Measurements from ENCODE around the gene ZNF429. TPM values are rescaled to one million over a fixed set of nuclear protein-coding genes. Genes with fewer than 3 reads are reported as not detected.
"Not testable (repeated sequence)": the region's sequence is repeated elsewhere in the genome, so short reads cannot be mapped to it uniquely, and the experiment has no call there.

ZNF429 gene
- total RNA-seq, result 6.4 TPM
- long read RNA-seq, partial matches to known transcripts, result 0 of 7 reads
- long read RNA-seq, other reads (novel, unspliced or antisense), result 4 of 7 reads

DNA sequence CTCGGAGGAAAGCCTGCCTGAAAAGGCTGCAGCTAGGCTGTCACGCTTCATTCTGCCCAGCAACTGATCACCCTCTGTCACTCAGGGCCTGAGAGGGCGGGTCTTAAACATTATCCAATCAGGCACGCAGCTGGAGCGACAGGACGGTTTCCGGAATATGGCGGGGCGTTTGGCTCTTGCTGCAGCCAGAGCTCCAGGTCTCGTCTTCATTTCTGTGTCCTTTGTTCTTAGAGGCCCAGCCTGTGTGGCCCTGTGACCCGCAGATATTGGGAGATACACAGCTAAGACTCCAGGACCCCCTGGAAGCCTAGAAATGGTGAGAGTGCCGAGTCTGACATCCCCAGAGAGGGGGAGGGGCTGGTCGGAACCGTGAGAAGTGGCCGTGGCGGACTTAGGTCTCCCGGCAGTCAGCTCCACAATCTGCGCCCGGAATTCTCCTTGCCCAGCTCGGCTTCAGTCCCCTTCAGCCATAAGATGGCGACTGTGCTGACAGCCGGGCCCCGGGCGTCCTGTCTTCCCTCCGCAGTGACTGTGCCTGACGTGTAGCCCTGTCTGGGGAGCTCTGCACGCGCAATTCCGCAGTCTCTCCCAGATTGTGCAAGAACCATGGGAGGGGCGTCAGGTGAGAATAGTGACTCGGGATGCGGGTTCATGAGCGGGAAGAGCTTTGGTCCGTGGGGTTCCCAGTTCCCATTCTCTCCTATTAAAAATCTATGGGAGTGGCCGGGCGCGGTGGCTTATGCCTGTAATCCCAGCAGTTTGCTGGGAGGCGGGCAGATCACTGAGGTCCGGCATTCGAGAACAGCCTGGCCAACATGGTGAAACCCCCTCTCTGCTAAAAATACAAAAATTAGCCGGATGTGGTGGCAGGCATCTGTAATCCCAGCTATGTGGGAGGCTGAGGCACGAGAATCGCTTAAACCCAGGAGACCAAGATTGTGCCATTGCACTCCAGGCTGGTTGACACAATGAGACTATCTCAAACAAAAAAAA lies at the start of gene ZNF429:
Gene ZNF429 (plus strand): TSS at position 144 of the 993 bp plus-strand sequence. CDS start 170 bp downstream, at position 314.
- DNase-seq (peak; percentile 94), ATAC-seq (ENCODE audit: poor library complexity) (peak; percentile 100)
- intact Hi-C loops (cut with DNase I), result no loop called here

GRCh38 chr19:21460686-21461085 lies 44.7 kb upstream of the ZNF429 start:
- DNase-seq (no peak), ATAC-seq (ENCODE audit: poor library complexity) (no peak)
- intact Hi-C loops (cut with DNase I), result no loop called here

DNA sequence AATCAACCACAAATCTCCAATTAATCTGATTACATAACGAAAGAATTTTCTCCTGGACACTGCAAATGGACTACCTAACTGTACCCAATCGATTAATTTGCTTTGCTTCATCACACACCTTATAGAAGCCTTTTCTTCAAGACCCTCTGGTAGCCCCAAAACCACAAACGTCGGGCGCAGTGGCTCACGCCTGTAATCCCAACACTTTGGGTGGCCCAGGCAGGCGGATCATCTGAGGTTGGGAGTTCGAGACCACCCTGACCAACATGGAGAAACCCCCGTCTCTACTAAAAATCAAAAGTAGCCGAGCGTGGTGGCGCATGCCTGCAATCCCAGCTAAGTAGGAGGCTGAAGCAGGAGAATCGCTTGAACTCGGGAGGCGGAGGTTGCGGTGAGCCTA lies 42.9 kb upstream of the ZNF429 start:
- DNase-seq, result no peak
- ATAC-seq (ENCODE audit: poor library complexity), result no peak
- intact Hi-C loops (cut with DNase I), result no loop called here

- peak; percentile 94 for ATAC-seq (ENCODE audit: poor library complexity)
- intact Hi-C loops (cut with DNase I), result no loop called here
- peak; percentile 59 for DNase-seq
These were observed 41.8 kb upstream of the ZNF429 start for GRCh38 chr19:21463449-21464105.

DNA sequence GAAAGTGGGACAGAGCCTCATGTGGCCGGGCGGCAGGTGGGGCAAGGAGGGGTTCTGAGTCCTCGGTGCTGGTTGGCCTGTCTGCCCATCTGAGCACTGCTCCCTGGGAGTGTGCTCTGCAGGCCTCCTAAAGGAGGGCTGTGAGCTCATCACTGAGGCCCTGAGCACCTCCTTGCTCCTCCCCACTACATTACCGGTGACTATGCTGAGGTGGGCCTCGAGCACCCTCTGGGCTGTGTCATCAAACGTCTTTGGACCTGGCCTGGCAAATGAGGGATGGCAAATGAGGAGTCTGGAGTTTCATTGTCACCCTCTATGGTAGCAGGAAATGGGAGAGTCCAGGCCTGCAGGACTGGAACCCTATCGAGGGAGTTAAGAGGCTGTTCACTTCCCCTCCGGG lies 38.8 kb upstream of the ZNF429 start:
- intact Hi-C loops (cut with DNase I), result no loop called here
- DNase-seq, result no peak
- no peak for ATAC-seq (ENCODE audit: poor library complexity)

DNA sequence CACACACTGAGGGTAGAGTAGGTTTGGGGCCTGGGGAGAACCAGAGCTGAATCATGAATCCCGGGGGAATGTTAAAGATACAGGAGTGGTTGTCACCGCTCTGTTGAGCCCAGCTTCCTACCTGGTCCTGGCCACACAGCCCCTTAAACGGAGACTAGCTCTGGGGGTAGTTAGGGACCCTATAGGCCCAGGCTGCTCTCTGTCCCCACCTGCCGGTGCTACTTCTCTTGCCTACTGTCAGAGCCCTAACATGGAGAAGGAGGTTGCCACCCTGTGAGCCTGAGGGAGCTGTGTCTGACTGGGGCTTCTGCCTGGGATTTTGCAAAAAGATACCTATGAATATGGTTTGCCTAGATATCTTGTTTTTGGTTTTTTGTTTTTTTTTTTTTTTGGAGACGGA lies 36.6 kb upstream of the ZNF429 start:
- no peak for ATAC-seq (ENCODE audit: poor library complexity)
- DNase-seq, result no peak
- intact Hi-C loops (cut with DNase I), result no loop called here

DNA sequence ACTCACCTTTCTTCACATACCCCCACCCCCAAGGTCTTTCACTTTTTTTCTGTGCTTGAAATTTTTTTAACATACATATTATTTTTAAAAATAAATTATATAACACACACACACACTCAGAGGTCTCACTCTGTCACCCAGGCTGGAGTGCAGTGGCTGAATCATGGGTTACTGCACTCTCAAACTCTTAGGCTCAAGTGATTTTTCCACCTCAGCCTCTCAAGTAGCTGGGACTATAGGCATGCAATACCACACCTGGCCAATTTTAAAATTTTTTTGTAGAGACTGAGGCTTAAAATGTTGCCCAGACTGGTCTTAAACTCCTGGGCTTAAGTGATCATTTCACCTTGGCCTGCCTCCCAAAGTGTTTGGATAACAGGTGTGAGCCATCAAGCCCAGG lies 32.9 kb upstream of the ZNF429 start:
- ATAC-seq (ENCODE audit: poor library complexity) (no peak), DNase-seq (no peak)
- intact Hi-C loops (cut with DNase I), result no loop called here

DNA sequence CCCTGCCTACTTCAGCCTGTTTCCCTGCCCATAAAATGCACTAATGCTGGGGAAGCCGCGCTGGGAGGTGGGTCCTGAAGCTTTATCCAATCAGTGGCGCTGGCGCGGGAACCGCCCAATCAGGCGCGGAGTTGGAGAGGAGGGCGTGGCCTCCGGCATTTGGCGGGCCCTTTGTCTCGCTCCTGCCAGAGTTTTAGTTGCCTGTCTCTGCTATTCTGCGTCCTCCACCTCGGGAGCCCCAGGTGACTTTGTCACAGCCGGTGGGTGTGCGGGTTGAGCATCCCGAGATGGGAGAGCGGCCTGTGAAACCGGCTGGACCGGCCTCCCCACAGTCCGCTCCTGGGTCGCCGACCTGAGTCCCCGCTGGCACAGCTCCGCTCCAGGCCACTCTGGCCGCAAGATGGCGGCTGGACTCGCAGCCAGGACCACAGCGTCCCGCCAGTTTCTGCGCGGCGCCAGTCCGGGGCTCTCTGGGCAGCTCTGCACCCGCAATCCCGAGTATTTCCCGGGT lies 30.7 kb upstream of the ZNF429 start:
- peak; percentile 100 for ATAC-seq (ENCODE audit: poor library complexity)
- DNase-seq, result peak; percentile 89
- intact Hi-C loops (cut with DNase I), result no loop called here

DNA sequence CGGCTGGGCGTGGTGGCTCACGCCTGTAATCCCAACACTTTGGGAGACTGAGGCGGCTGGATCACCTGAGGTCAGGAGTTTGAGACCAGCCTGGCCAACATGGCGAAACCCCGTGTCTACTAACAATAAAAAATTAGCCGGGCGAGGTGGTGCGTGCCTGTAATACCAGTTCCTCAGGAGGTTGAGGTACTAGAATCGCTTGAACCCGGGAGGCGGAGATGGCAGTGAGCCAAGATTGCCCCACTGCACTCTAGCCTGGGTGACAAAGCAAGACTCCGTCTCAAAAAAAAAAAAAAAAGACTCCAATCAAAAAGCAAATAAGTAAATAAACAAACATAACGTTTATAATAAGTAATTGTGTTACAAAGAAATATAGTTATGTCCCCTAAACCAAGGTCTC lies 23.0 kb upstream of the ZNF429 start:
- not testable (repeated sequence) for ATAC-seq (ENCODE audit: poor library complexity); DNase-seq
- intact Hi-C loops (cut with DNase I), result loop anchor here (5.0 to 10.0 kb wide), 2 partner anchors 215 to 278 kb away; no protein-coding TSS in a partner anchor

DNA sequence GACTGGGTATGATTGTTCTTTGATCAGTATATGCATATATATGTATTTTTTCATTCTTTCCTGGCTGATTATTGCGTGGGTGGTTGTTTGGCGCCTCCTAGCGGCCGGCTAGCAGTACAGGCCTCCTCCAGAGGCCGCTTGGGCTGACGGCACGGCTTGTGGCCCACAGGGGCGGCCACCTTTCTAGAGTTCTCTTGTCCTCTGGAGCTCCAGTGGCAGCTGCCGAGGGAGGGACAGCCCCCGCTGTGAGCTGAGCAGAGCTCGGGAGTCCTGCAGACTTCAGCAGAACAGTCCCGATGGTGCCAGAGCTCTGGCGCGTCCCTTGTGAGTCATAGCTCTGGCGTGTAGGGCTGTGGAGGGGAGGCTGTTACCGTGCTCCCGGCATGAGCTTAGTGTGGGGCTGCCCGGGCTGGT lies 22.5 kb upstream of the ZNF429 start:
- intact Hi-C loops (cut with DNase I), result loop anchor here (5.0 to 10.0 kb wide), 2 partner anchors 214 to 278 kb away; no protein-coding TSS in a partner anchor
- DNase-seq (peak; percentile 72), ATAC-seq (ENCODE audit: poor library complexity) (peak; percentile 92)

DNA sequence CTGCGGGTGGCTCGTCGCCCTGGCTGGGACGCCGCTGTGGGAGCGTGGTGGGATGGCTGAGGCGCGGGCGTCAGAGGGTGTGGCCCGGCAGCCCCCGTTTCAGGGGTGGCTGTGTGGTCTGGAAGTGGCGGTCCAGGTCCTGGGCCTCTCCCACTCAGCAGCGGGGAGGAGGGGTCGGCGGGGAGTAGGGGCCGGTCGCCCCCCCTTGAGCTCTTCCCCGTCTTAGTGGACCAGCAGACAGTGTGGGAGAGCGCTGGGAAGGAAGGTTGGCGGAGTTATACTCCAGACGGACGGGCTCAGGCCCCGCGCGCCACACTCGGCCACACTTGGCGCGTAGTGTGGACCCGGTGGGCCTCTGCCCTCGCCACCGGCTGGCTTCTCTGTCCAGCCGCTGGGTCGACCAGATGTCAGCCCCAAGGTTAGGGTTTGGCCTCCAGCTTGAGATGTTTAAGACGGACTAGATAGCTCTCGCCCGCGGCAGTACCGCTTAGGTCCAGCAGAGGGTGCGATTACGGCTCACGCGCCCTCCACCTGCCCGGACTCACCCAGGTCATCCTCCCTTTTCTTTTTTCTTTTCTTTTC lies 21.7 kb upstream of the ZNF429 start:
- intact Hi-C loops (cut with DNase I), result loop anchor here (5.0 to 10.0 kb wide), 2 partner anchors 214 to 279 kb away; no protein-coding TSS in a partner anchor
- ATAC-seq (ENCODE audit: poor library complexity) (peak; percentile 91), DNase-seq (peak; percentile 82)

DNA sequence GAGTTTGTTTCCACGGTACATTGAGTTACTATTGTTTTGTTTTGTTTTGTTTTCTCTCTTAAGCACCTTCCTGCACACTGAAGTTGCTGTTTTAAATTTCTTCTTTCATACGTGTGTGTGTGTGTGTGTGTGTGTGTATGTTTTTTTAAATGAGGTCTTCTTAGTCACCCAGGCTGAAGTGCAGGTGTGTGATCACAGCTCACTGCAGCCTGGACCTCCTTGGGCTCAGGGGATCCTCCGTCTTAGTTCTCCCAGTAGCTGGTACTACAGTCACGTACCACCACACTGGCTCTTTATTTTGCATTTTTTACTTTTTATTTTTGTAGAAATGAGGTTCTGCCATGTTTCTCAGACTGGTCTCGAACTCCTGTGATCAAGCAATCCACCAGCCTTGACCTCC lies 20.8 kb upstream of the ZNF429 start:
- ATAC-seq (ENCODE audit: poor library complexity) (no peak), DNase-seq (no peak)
- intact Hi-C loops (cut with DNase I), result loop anchor here (5.0 to 10.0 kb wide), 2 partner anchors 213 to 280 kb away; no protein-coding TSS in a partner anchor

GRCh38 chr19:21485926-21486325 lies 19.5 kb upstream of the ZNF429 start:
- ATAC-seq (ENCODE audit: poor library complexity) (no peak), DNase-seq (no peak)
- intact Hi-C loops (cut with DNase I), result loop anchor here (10.0 kb wide), 1 partner anchor 281 kb away; no protein-coding TSS in a partner anchor

- no peak for ATAC-seq (ENCODE audit: poor library complexity)
- intact Hi-C loops (cut with DNase I), result loop anchor here (10.0 kb wide), 1 partner anchor 283 kb away; no protein-coding TSS in a partner anchor
These were observed 17.4 kb upstream of the ZNF429 start for GRCh38 chr19:21487969-21488368.

DNA sequence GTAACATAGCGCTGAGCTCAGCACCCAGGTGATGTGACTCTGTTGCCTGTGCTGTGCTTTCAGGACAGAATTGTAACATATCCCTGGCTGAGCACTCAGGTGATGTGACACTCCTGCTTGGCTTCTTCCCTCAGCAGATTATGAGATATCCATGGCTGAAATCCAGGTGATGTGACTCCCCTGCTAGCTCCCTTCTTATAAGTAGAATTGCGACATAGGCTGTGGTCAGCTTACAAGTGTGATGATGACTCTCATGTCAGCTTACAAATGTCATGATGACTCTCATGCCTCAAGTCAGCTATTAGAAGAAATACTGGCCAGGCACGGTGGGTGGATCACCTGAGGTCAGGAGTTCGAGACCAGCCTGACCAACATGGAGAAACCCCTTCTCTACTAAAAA lies 14.3 kb upstream of the ZNF429 start:
- ATAC-seq (ENCODE audit: poor library complexity), result no peak
- no peak for DNase-seq

More at GRCh38 chr19:21487969-21488368, 17.4 kb upstream of the ZNF429 start:
- no peak for DNase-seq

DNA sequence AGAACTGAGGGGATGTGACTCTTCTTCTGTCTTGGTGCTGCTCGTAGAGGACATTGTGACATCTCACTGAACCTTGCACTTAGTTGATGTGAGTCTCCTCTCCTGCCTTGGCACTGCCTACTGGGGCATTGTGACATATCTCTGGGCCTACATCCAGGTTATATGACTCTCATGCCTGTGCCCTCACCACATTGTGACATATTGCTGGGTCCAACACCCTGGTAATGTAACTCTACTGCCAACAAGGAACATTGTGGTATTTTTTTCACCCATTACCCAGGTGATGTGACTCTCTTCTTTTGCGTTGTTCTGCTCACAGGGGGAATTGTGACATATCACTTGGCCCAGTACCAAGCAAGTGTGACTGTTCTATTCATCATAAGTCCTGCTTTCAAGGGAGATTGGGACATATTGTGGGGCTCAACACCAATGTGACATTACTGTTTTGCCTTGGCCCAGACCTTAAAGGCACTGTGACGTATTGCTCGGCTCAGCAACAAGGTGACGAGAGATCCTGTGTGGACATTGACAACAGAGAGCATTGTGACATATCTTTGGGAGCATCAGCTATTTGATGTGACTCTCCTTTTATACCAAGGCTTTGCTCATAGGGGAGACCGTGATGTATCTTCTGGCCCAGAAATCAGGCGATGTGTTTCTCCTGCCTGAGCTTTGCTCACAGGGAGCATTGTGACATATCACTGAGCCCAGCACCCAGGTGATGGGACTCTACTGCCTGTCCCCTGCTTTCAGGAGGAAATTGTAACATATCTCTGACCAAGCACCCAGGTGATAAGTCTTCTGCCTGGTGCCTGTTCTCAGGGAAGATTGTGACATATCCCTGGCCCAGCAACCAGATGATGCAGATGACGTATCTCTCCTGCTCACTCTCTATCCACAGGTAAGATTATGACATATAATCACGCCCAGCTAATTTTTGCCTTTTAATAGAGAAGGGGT lies 12.2 kb upstream of the ZNF429 start:
- peak; percentile 45 for ATAC-seq (ENCODE audit: poor library complexity)

More for the DNA sequence above, 14.3 kb upstream of the ZNF429 start:
- intact Hi-C loops (cut with DNase I), result no loop called here

DNA sequence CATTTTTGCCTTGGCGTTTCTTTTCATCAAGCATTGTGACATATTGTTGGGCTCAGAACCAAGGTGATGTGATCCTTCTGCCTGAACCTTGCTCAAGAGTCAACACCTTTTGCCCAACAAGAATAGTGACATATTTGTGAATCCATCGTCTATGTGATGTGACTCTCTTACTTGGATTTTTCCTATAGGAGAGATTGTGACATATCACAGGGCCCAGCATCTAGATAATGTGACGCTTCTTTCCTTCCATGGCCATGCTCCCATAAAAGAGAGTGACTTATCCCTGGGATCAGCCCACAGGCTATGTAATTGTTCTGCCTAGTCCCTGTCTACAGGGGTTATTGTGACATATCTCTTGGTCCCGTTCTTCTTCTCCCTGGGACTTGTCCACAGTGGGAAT lies 8.5 kb upstream of the ZNF429 start:
- ATAC-seq (ENCODE audit: poor library complexity) (no peak), DNase-seq (no peak)
- intact Hi-C loops (cut with DNase I), result no loop called here

More for the DNA sequence above, 12.2 kb upstream of the ZNF429 start:
- intact Hi-C loops (cut with DNase I), result no loop called here
- DNase-seq, result no peak
